H1 (cell line): ENCODE measurements around the gene ASB6.

Experiments
- ATF2 ChIP-seq: IDR thresholded peaks from 2 replicates; pipeline ENCODE4 v1.6.1; 2012; ENCODE audit warnings: low read length, inconsistent platforms
- ATF3 ChIP-seq: IDR thresholded peaks from 2 replicates; pipeline ENCODE4 v1.6.1; 2011; ENCODE audit warnings: low read depth, mild to moderate bottlenecking, low read length; ENCODE audit not compliant: insufficient read depth
- BACH1 ChIP-seq: IDR thresholded peaks from 2 replicates; pipeline ENCODE4 v1.6.1; 2012; ENCODE audit warnings: low read length, improper control_type of control experiment
- BCL11A ChIP-seq, 2 experiments: IDR thresholded peaks; one replicate each; pipeline ENCODE4 v1.6.1; 2011; ENCODE audit warnings: low read depth in 2 of 2, low read length in 2 of 2, mild to moderate bottlenecking in 2 of 2
- CTCF ChIP-seq, 3 experiments: IDR thresholded peaks; 1 replicate in 2 of 3; 2 replicates in 1 of 3; pipeline versions ENCODE4 v1.5.1 to v1.6.1; 2011; ENCODE audit warnings: low read length in 3 of 3, mild to moderate bottlenecking in 3 of 3, inconsistent platforms in 2 of 3, low read depth in 1 of 3, moderate library complexity in 1 of 3; ENCODE audit not compliant: insufficient read depth in 1 of 3; ENCODE audit errors: control extremely low read depth in 1 of 3
- E2F6 ChIP-seq: IDR thresholded peaks from 2 replicates; pipeline ENCODE4 v1.6.1; 2012; ENCODE audit warnings: inconsistent platforms
- EP300 ChIP-seq, 2 experiments: IDR thresholded peaks; 1 replicate in 1 of 2; 2 replicates in 1 of 2; pipeline ENCODE4 v1.6.1; 2011 to 2012; ENCODE audit warnings: low read depth in 2 of 2, low read length in 2 of 2, mild to moderate bottlenecking in 2 of 2, borderline replicate concordance in 1 of 2, inconsistent platforms in 1 of 2, moderate library complexity in 1 of 2
- HDAC6 ChIP-seq: IDR thresholded peaks from one replicate; pipeline ENCODE4 v1.7.1; 2012; ENCODE audit warnings: low read depth, mild to moderate bottlenecking, inconsistent platforms, low read length, moderate library complexity
- MAX ChIP-seq: IDR thresholded peaks from 2 replicates; pipeline ENCODE4 v1.6.1; 2012; ENCODE audit warnings: inconsistent platforms
- POLR2A ChIP-seq, 2 experiments: IDR thresholded peaks; 1 replicate in 1 of 2; 2 replicates in 1 of 2; pipeline ENCODE4 v1.6.1; 2011; ENCODE audit warnings: low read depth in 2 of 2, low read length in 2 of 2, mild to moderate bottlenecking in 2 of 2; ENCODE audit errors: control extremely low read depth in 1 of 2
- POLR2AphosphoS5 ChIP-seq: IDR thresholded peaks from 2 replicates; pipeline ENCODE4 v1.6.1; 2011; ENCODE audit warnings: low read depth, low read length
- SIN3A ChIP-seq, 2 experiments: IDR thresholded peaks in 1 of 2; conservative IDR thresholded peaks in 1 of 2; 2 replicates each; pipeline ENCODE4 v1.6.1; 2011 to 2012; ENCODE audit warnings: low read length in 2 of 2, improper control_type of control experiment in 1 of 2, low read depth in 1 of 2, mild to moderate bottlenecking in 1 of 2
- TEAD4 ChIP-seq: IDR thresholded peaks from 2 replicates; pipeline ENCODE4 v1.6.1; 2012; ENCODE audit warnings: low read depth, low read length, inconsistent platforms, mixed read lengths
- ZNF274 ChIP-seq: IDR thresholded peaks from 2 replicates; pipeline ENCODE4 v1.7.0; 2012; ENCODE audit warnings: low read length, borderline replicate concordance; ENCODE audit errors: extremely low read depth

GRCh38 chr9:129614932-129615331 is 27.0 kb downstream of the ASB6 start:
- no peak for TF ChIP-seq ZNF274
- no peak for TF ChIP-seq CTCF (IDR thresholded peaks at IDR 0.05; ENCODE audit: control extremely low read depth in 1 of 3, insufficient read depth in 1 of 3, low read depth in 1 of 3, low read length in 3 of 3)
- no peak for TF ChIP-seq SIN3A (conservative IDR thresholded peaks at IDR 0.05 in 1 of 2, IDR thresholded peaks at IDR 0.05 in 1 of 2; ENCODE audit: low read depth in 1 of 2, low read length in 2 of 2)
- TF ChIP-seq ATF3: no peak
- no peak for TF ChIP-seq BCL11A (IDR thresholded peaks at IDR 0.05; ENCODE audit: low read depth in 2 of 2, low read length in 2 of 2)
- no peak for TF ChIP-seq ATF2
- no peak for TF ChIP-seq EP300 (IDR thresholded peaks at IDR 0.05; ENCODE audit: borderline replicate concordance in 1 of 2, low read depth in 2 of 2, low read length in 2 of 2)
- TF ChIP-seq E2F6: no peak
- TF ChIP-seq POLR2AphosphoS5: no peak
- no peak for TF ChIP-seq POLR2A (IDR thresholded peaks at IDR 0.05; ENCODE audit: control extremely low read depth in 1 of 2, low read depth in 2 of 2, low read length in 2 of 2)
- TF ChIP-seq MAX: no peak
- TF ChIP-seq HDAC6: no peak
- no peak for TF ChIP-seq BACH1
- TF ChIP-seq TEAD4: no peak
